CD4-positive, CD25-positive, alpha-beta regulatory T cell (primary cell): ENCODE data around the gene PRSS27. TPM values are rescaled to one million over a fixed set of nuclear protein-coding genes. Genes with fewer than 3 reads are reported as not detected.
"Not testable (repeated sequence)": the region's sequence is repeated elsewhere in the genome, so short reads cannot be mapped to it uniquely, and the experiment has no call there.

Experiments
- ATAC-seq, 2 donors: fragments of 150-1000 bp; cut with Tn5 transposase; one replicate each; pipeline ENCODE4 v1.10.0; 2021; ENCODE audit warnings: low read depth in 2 of 2, moderate number of reproducible peaks in 2 of 2, moderate library complexity in 1 of 2
- DNase-seq, 3 donors: peaks; one replicate each; pipeline versions ENCODE4 v3.0.0 to v3.0.0-alpha.2; 2012 to 2022; ENCODE audit warnings: mixed read lengths in 1 of 3
- H3K27ac ChIP-seq: one replicate; pipeline ENCODE4 v1.7.0; 2013; ENCODE audit warnings: mild to moderate bottlenecking, low read length; ENCODE audit not compliant: insufficient read depth, poor library complexity, severe bottlenecking
- H3K27me3 ChIP-seq: one replicate; pipeline ENCODE4 v1.7.0; 2013; ENCODE audit warnings: low read length; ENCODE audit not compliant: control insufficient read depth, insufficient read depth
- H3K36me3 ChIP-seq: one replicate; pipeline ENCODE4 v1.7.0; 2013; ENCODE audit warnings: mild to moderate bottlenecking, low read length, moderate library complexity; ENCODE audit not compliant: control insufficient read depth, insufficient read depth
- H3K4me1 ChIP-seq: 2 replicates; pipeline ENCODE4 v1.7.0; 2013; ENCODE audit warnings: mild to moderate bottlenecking, low read length; ENCODE audit not compliant: insufficient read depth, control insufficient read depth, poor library complexity, severe bottlenecking
- H3K4me3 ChIP-seq: one replicate; pipeline ENCODE4 v1.7.0; 2013; ENCODE audit warnings: low read depth, mild to moderate bottlenecking, low read length, moderate library complexity
- H3K9me3 ChIP-seq, 2 experiments: 1 replicate in 1 of 2; 2 replicates in 1 of 2; pipeline ENCODE4 v1.7.0; 2013; ENCODE audit warnings: low read length in 2 of 2, mild to moderate bottlenecking in 1 of 2, moderate library complexity in 1 of 2; ENCODE audit not compliant: control insufficient read depth in 2 of 2
- H3K27ac Mint-ChIP-seq, 3 donors: one replicate each; pipeline ENCODE4 v1.8.0; 2020 to 2022; ENCODE audit warnings: mild to moderate bottlenecking in 3 of 3, mixed read lengths in 3 of 3, moderate library complexity in 2 of 3
- H3K27me3 Mint-ChIP-seq: one replicate; pipeline ENCODE4 v1.8.0; 2022; ENCODE audit warnings: mild to moderate bottlenecking, mixed read lengths
- H3K36me3 Mint-ChIP-seq: one replicate; pipeline ENCODE4 v1.8.0; 2020; ENCODE audit warnings: mixed read lengths
- H3K4me1 Mint-ChIP-seq, 4 donors: one replicate each; pipeline ENCODE4 v1.8.0; 2020 to 2022; ENCODE audit warnings: mixed read lengths in 4 of 4, mild to moderate bottlenecking in 1 of 4
- H3K4me3 Mint-ChIP-seq, 4 donors: one replicate each; pipeline ENCODE4 v1.8.0; 2020 to 2022; ENCODE audit warnings: mild to moderate bottlenecking in 4 of 4, mixed read lengths in 4 of 4, moderate library complexity in 3 of 4
- H3K9me3 Mint-ChIP-seq, 7 donors: one replicate each; pipeline ENCODE4 v1.8.0; 2020 to 2022; ENCODE audit warnings: mixed read lengths in 7 of 7, mild to moderate bottlenecking in 3 of 7, moderate library complexity in 2 of 7
- polyA plus RNA-seq, 4 donors: library from polyadenylated mRNA; unstranded; fragments of 300-500 nt; fragmentation: Illumina TruSeq; gene quantifications; one replicate each; pipeline ENCODE4 v1.2.3, GENCODE V29; 2021
- total RNA-seq: library from RNA; stranded (reverse); gene quantifications from one replicate; pipeline ENCODE4 v1.2.3, GENCODE V29; 2022

Gene PRSS27
- total and polyA plus RNA-seq, 5 donors from 2014 or later: 0.13 to 0.81 (median 0.14) TPM; not detected in 2

- H3K9me3 Mint-ChIP-seq: not testable (repeated sequence)
Observed at GRCh38 chr16:2666671-2667070, 53.4 kb downstream of the PRSS27 start.

GRCh38 chr16:2664574-2664982, 55.4 kb downstream of the PRSS27 start:
- peak overlapping the region; percentile 64 for H3K27ac ChIP-seq
- no peaks in the 10 kb centered on the region for H3K9me3 ChIP-seq
- no peak for DNase-seq
- ATAC-seq: no peak
- Mint-ChIP-seq H3K9me3 (no peaks in the 10 kb centered on the region), H3K4me1 (peaks cover 13 to 44% (median 28%) of the 10 kb centered on the region in 4 donors), H3K4me3 (no peak overlapping the region), H3K27me3 (no peaks in the 10 kb centered on the region), H3K27ac (peak overlapping the region; percentile 82 to 85 (median 83)), H3K36me3 (peaks cover 21% of the 10 kb centered on the region)
- peaks cover 5% of the 10 kb centered on the region for H3K4me1 ChIP-seq
- peaks cover 5% of the 10 kb centered on the region for H3K36me3 ChIP-seq
- H3K27me3 ChIP-seq: no peaks in the 10 kb centered on the region
- H3K4me3 ChIP-seq: no peak overlapping the region

More at GRCh38 chr16:2666671-2667070, 53.4 kb downstream of the PRSS27 start:
- H3K27me3 Mint-ChIP-seq, H3K4me3 Mint-ChIP-seq, H3K27me3 ChIP-seq, H3K27ac ChIP-seq, H3K36me3 ChIP-seq, H3K4me1 ChIP-seq, H3K4me3 ChIP-seq, H3K9me3 ChIP-seq, DNase-seq, ATAC-seq: not testable (repeated sequence)
- Mint-ChIP-seq H3K36me3 (peaks cover 21% of the 10 kb centered on the region), H3K27ac (peak overlapping the region in 1 of 3 donors; percentile 26), H3K4me1 (peaks cover 20 to 50% (median 26%) of the 10 kb centered on the region in 4 donors)

GRCh38 chr16:2663553-2664546, 56.2 kb downstream of the PRSS27 start:
- Histone ChIP-seq H3K27me3 (no peaks in the 10 kb centered on the region), H3K27ac (peak overlapping the region; percentile 64), H3K4me3 (peak overlapping the region; percentile 54), H3K9me3 (no peaks in the 10 kb centered on the region), H3K36me3 (peaks cover 4% of the 10 kb centered on the region), H3K4me1 (peaks cover 4% of the 10 kb centered on the region)
- peaks cover 19% of the 10 kb centered on the region for H3K36me3 Mint-ChIP-seq
- no peaks in the 10 kb centered on the region for H3K27me3 Mint-ChIP-seq
- H3K27ac Mint-ChIP-seq: peak overlapping the region; percentile 82 to 99 (median 85)
- peak in 2 of 3 donors; percentile 30 to 84 for DNase-seq
- H3K4me3 Mint-ChIP-seq: peak overlapping the region in 3 of 4 donors; percentile 56 to 85 (median 71)
- H3K9me3 Mint-ChIP-seq: no peaks in the 10 kb centered on the region
- peaks cover 13 to 40% (median 26%) of the 10 kb centered on the region in 4 donors for H3K4me1 Mint-ChIP-seq
- ATAC-seq: peak; percentile 85 to 97

Other genes with a start within 250 kb of the PRSS27 start
- gene NTN3, start 248.9 kb downstream of the PRSS27 start, total RNA-seq: not detected
- gene NTN3, start 248.9 kb downstream of the PRSS27 start, polyA plus RNA-seq: not detected
- gene TBC1D24, start 245.1 kb downstream of the PRSS27 start, total RNA-seq: 5.8 TPM
- gene TBC1D24, start 245.1 kb downstream of the PRSS27 start, polyA plus RNA-seq: 1 to 10 TPM in 3 of 4 donors, under 1 TPM in 1; 0.84 to 1.6 (median 1.2) TPM
- gene ATP6V0C, start 206.3 kb downstream of the PRSS27 start, total RNA-seq: 188 TPM
- 10 to 100 TPM; 62.1 to 83.4 (median 68.6) TPM for gene ATP6V0C, start 206.3 kb downstream of the PRSS27 start, polyA plus RNA-seq
- 239 TPM for gene AMDHD2, start 199.9 kb downstream of the PRSS27 start, total RNA-seq
- 10 to 100 TPM; 18.3 to 19.5 (median 18.7) TPM for gene AMDHD2, start 199.9 kb downstream of the PRSS27 start, polyA plus RNA-seq
- gene CEMP1, start 188.8 kb downstream of the PRSS27 start, total RNA-seq: 0.27 TPM
- 1 to 10 TPM; 3.0 to 3.8 (median 3.7) TPM for gene CEMP1, start 188.8 kb downstream of the PRSS27 start, polyA plus RNA-seq
- gene PDPK1, start 182.2 kb downstream of the PRSS27 start, total RNA-seq: 57.4 TPM
- 10 to 100 TPM; 28.0 to 33.7 (median 30.2) TPM for gene PDPK1, start 182.2 kb downstream of the PRSS27 start, polyA plus RNA-seq
- gene KCTD5, start 37.7 kb downstream of the PRSS27 start, total RNA-seq: 24.1 TPM
- gene KCTD5, start 37.7 kb downstream of the PRSS27 start, polyA plus RNA-seq: 10 to 100 TPM; 17.5 to 26.4 (median 21.9) TPM
- 1,344 TPM for gene SRRM2, start 32.4 kb upstream of the PRSS27 start, total RNA-seq
- 10 to 100 TPM; 29.8 to 40.2 (median 36.4) TPM for gene SRRM2, start 32.4 kb upstream of the PRSS27 start, polyA plus RNA-seq
- gene ELOB, start 57.1 kb upstream of the PRSS27 start, total RNA-seq: 96.5 TPM
- gene ELOB, start 57.1 kb upstream of the PRSS27 start, polyA plus RNA-seq: 100 to 1,000 TPM; 250 to 359 (median 297) TPM
- not detected for gene PRSS33, start 67.3 kb upstream of the PRSS27 start, total RNA-seq
- not detected for gene PRSS33, start 67.3 kb upstream of the PRSS27 start, polyA plus RNA-seq
- not detected for gene PRSS41, start 78.2 kb upstream of the PRSS27 start, total RNA-seq
- gene PRSS41, start 78.2 kb upstream of the PRSS27 start, polyA plus RNA-seq: not detected
- not detected for gene PRSS21, start 97.0 kb upstream of the PRSS27 start, total RNA-seq
- 1 to 10 TPM in 3 of 4 donors, under 1 TPM in 1; 0.43 to 8.4 (median 4.1) TPM for gene PRSS21, start 97.0 kb upstream of the PRSS27 start, polyA plus RNA-seq
- not detected for gene ZG16B, start 110.1 kb upstream of the PRSS27 start, total RNA-seq
- 1 to 10 TPM in 2 of 4 donors, under 1 TPM in 2; 0.60 to 2.4 (median 1.4) TPM for gene ZG16B, start 110.1 kb upstream of the PRSS27 start, polyA plus RNA-seq
- gene PRSS22, start 137.9 kb upstream of the PRSS27 start, total RNA-seq: not detected
- gene PRSS22, start 137.9 kb upstream of the PRSS27 start, polyA plus RNA-seq: not detected
- gene FLYWCH2, start 163.0 kb upstream of the PRSS27 start, total RNA-seq: 12.8 TPM
- 10 to 100 TPM; 14.8 to 27.1 (median 18.3) TPM for gene FLYWCH2, start 163.0 kb upstream of the PRSS27 start, polyA plus RNA-seq
- 74.8 TPM for gene FLYWCH1, start 191.7 kb upstream of the PRSS27 start, total RNA-seq
- gene FLYWCH1, start 191.7 kb upstream of the PRSS27 start, polyA plus RNA-seq: 10 to 100 TPM in 3 of 4 donors, 1 to 10 TPM in 1; 6.6 to 13.7 (median 12.7) TPM
- gene KREMEN2, start 244.1 kb upstream of the PRSS27 start, total RNA-seq: not detected
- gene KREMEN2, start 244.1 kb upstream of the PRSS27 start, polyA plus RNA-seq: not detected
- gene PAQR4, start 249.1 kb upstream of the PRSS27 start, total RNA-seq: 5.6 TPM
- 1 to 10 TPM; 2.2 to 8.0 (median 4.4) TPM for gene PAQR4, start 249.1 kb upstream of the PRSS27 start, polyA plus RNA-seq